IMR-90 (cell line): ENCODE measurements around the gene TXNL4B. TPM values are rescaled to one million over a fixed set of nuclear protein-coding genes. Genes with fewer than 3 reads are reported as not detected.

Experiments
- ATAC-seq: fragments of 200-7000 bp; cut with Tn5 transposase; 2 replicates; pipeline ENCODE4 v1.9.1; 2020; ENCODE audit warnings: low read depth, mild to moderate bottlenecking, moderate library complexity
- BruUV-seq: library from RNA; stranded (reverse); fragments of 400-500 nt; replicated peaks from 2 replicates; lab custom pipeline; 2021; lab: Mats Ljungman, UMichigan
- CTCF ChIA-PET: fragments of 300-600 bp; formaldehyde crosslinking; extraction: SDS; loops from one replicate; lab custom pipeline; 2021; ENCODE audit warnings: antibody characterized with exemption; lab: Yijun Ruan, JAX
- POLR2A ChIA-PET: fragments of 300-600 bp; sonication (Branson Sonifier 250); formaldehyde crosslinking; loops from one replicate; lab custom pipeline; 2022; ENCODE audit warnings: antibody characterized with exemption; ENCODE audit not compliant: unreplicated experiment; lab: Charles Lee
- DNase-seq: peaks from one replicate; pipeline ENCODE4 v3.0.0; 2013
- H2AFZ ChIP-seq: replicated peaks from 2 replicates; pipeline ENCODE3; 2013; ENCODE audit warnings: low read length, mild to moderate bottlenecking; ENCODE audit not compliant: poor library complexity
- H2AK5ac ChIP-seq: 2 replicates; pipeline ENCODE4 v1.6.1; 2013; ENCODE audit warnings: low read depth, low read length, inconsistent platforms
- H2AK9ac ChIP-seq: replicated peaks from 2 replicates; pipeline ENCODE3; 2013; ENCODE audit warnings: mild to moderate bottlenecking, low read depth, low read length, moderate library complexity; ENCODE audit not compliant: poor library complexity
- H2BK120ac ChIP-seq: 2 replicates; pipeline ENCODE4 v1.6.1; 2013; ENCODE audit warnings: low read depth, low read length, inconsistent platforms
- H2BK15ac ChIP-seq: 3 replicates; pipeline ENCODE4 v1.6.1; 2013; ENCODE audit warnings: low read depth, low read length, inconsistent platforms
- H2BK20ac ChIP-seq: 2 replicates; pipeline ENCODE4 v1.6.1; 2013; ENCODE audit warnings: low read depth, mild to moderate bottlenecking, inconsistent platforms, low read length, moderate library complexity
- H2BK5ac ChIP-seq: 2 replicates; pipeline ENCODE4 v1.6.1; 2013; ENCODE audit warnings: mild to moderate bottlenecking, low read depth, low read length, inconsistent platforms; ENCODE audit not compliant: poor library complexity, severe bottlenecking
- H3K14ac ChIP-seq: replicated peaks from 2 replicates; pipeline ENCODE4 v1.6.1; 2013; ENCODE audit warnings: low read depth, low read length, inconsistent platforms
- H3K18ac ChIP-seq: 2 replicates; pipeline ENCODE4 v1.6.1; 2013; ENCODE audit warnings: low read depth, low read length, control low read depth
- H3K23ac ChIP-seq: 2 replicates; pipeline ENCODE4 v1.6.1; 2013; ENCODE audit warnings: low read depth, low read length, inconsistent platforms
- H3K27ac ChIP-seq: 2 replicates; pipeline ENCODE4 v1.5.1; 2013; ENCODE audit warnings: mild to moderate bottlenecking, control low read depth, low read length; ENCODE audit not compliant: insufficient read depth
- H3K27me3 ChIP-seq: 2 replicates; pipeline ENCODE4 v1.6.1; 2013; ENCODE audit warnings: low read length; ENCODE audit not compliant: control insufficient read depth, insufficient read depth
- H3K36me3 ChIP-seq: 2 replicates; pipeline ENCODE4 v1.6.1; 2013; ENCODE audit warnings: low read length, mixed read lengths; ENCODE audit not compliant: control insufficient read depth, insufficient read depth
- H3K4ac ChIP-seq: 2 replicates; pipeline ENCODE4 v1.6.1; 2013; ENCODE audit warnings: low read depth, low read length, inconsistent platforms
- H3K4me1 ChIP-seq: 2 replicates; pipeline ENCODE4 v1.6.1; 2013; ENCODE audit warnings: low read length, mixed read lengths; ENCODE audit not compliant: control insufficient read depth, insufficient read depth
- H3K4me2 ChIP-seq: 2 replicates; pipeline ENCODE4 v1.6.1; 2013; ENCODE audit warnings: low read depth, mild to moderate bottlenecking, control low read depth, low read length, moderate library complexity
- H3K4me3 ChIP-seq: 2 replicates; pipeline ENCODE4 v1.5.1; 2013; ENCODE audit warnings: low read depth, mild to moderate bottlenecking, control low read depth, low read length, moderate library complexity; ENCODE audit not compliant: insufficient read depth
- H3K56ac ChIP-seq: 2 replicates; pipeline ENCODE4 v1.6.1; 2013; ENCODE audit warnings: low read length, inconsistent platforms; ENCODE audit not compliant: insufficient read depth; ENCODE audit errors: extremely low read depth
- H3K79me1 ChIP-seq, 2 experiments: 2 replicates each; pipeline ENCODE4 v1.6.1; 2013; ENCODE audit warnings: low read length in 2 of 2, inconsistent platforms in 1 of 2, low read depth in 1 of 2
- H3K9ac ChIP-seq: 2 replicates; pipeline ENCODE4 v1.6.1; 2013; ENCODE audit warnings: low read depth, low read length, control low read depth
- H3K9me1 ChIP-seq: 2 replicates; pipeline ENCODE4 v1.6.1; 2013; ENCODE audit warnings: low read length, inconsistent platforms; ENCODE audit not compliant: insufficient read depth
- H3K9me3 ChIP-seq: 2 replicates; pipeline ENCODE4 v1.6.1; 2013; ENCODE audit warnings: low read length; ENCODE audit not compliant: control insufficient read depth, insufficient read depth
- H4K20me1 ChIP-seq: 2 replicates; pipeline ENCODE4 v1.6.1; 2013; ENCODE audit warnings: low read length, inconsistent platforms; ENCODE audit not compliant: insufficient read depth
- H4K5ac ChIP-seq: 2 replicates; pipeline ENCODE4 v1.6.1; 2013; ENCODE audit warnings: mild to moderate bottlenecking, low read depth, low read length, control low read depth
- H4K8ac ChIP-seq, 2 experiments: 2 replicates each; pipeline ENCODE4 v1.6.1; 2013; ENCODE audit warnings: low read depth in 2 of 2, low read length in 2 of 2, control low read depth in 1 of 2, inconsistent platforms in 1 of 2
- H4K91ac ChIP-seq: 2 replicates; pipeline ENCODE4 v1.6.1; 2013; ENCODE audit warnings: low read depth, low read length, inconsistent platforms; ENCODE audit not compliant: insufficient read depth
- CHD1 ChIP-seq: IDR thresholded peaks from 2 replicates; pipeline ENCODE4 v1.6.1; 2012; ENCODE audit warnings: low read depth, low read length, improper control_type of control experiment
- FOS ChIP-seq: fragments of 150-350 bp; IDR thresholded peaks from 2 replicates; pipeline ENCODE4 v1.6.1; 2016; ENCODE audit warnings: low read depth, low read length
- MXI1 ChIP-seq: IDR thresholded peaks from 2 replicates; pipeline ENCODE4 v1.6.1; 2012; ENCODE audit warnings: low read depth, mild to moderate bottlenecking, low read length, moderate library complexity, borderline replicate concordance
- POLR2A ChIP-seq: IDR thresholded peaks from 2 replicates; pipeline ENCODE4 v1.6.1; 2012; ENCODE audit warnings: mild to moderate bottlenecking, low read depth, low read length
- RAD21 ChIP-seq: IDR thresholded peaks from 2 replicates; pipeline ENCODE4 v1.6.1; 2012; ENCODE audit warnings: low read length, improper control_type of control experiment
- RCOR1 ChIP-seq: IDR thresholded peaks from 2 replicates; pipeline ENCODE4 v1.6.1; 2012; ENCODE audit warnings: mild to moderate bottlenecking, low read length, improper control_type of control experiment; ENCODE audit not compliant: insufficient replicate concordance
- SMC3 ChIP-seq: fragments of 150-350 bp; IDR thresholded peaks from 2 replicates; pipeline ENCODE4 v1.6.1; 2016; ENCODE audit warnings: low read depth, mild to moderate bottlenecking, antibody characterized with exemption, low read length, moderate library complexity
- USF2 ChIP-seq: fragments of 150-350 bp; IDR thresholded peaks from 2 replicates; pipeline ENCODE4 v1.6.1; 2017; ENCODE audit warnings: mild to moderate bottlenecking, antibody characterized with exemption, low read length, low read depth
- WGBS, 2 experiments: methylation state at CpG; one replicate each; pipeline versions ENCODE4 v1.1.5 to v1.1.7; 2013; ENCODE audit warnings: missing lambda C conversion rate in 2 of 2; ENCODE audit not compliant: insufficient read length in 1 of 2; ENCODE audit errors: extremely low coverage in 2 of 2; 5-methylcytosine and 5-hydroxymethylcytosine counted together
- dilution Hi-C: fragments of 300-500 bp; cut with HindIII; formaldehyde crosslinking; loops from one replicate; pipeline ENCODE4 v1.14.3; 2018; ENCODE audit warnings: low sequenced_read_pairs; ENCODE audit not compliant: unreplicated experiment
- in situ Hi-C: fragments of 300-500 bp; cut with MboI; formaldehyde crosslinking; loops from 3 replicates; pipeline ENCODE4 v1.14.3; 2019; ENCODE audit warnings: low sequenced_read_pairs, inconsistent platforms, mixed read lengths
- intact Hi-C: fragments of 100-400 bp; cut with micrococcal nuclease; formaldehyde crosslinking; loops from 2 replicates; pipeline ENCODE4 v1.10.0; 2022
- polyA plus RNA-seq, 3 experiments: library from polyadenylated mRNA; depleted of rRNA; stranded (reverse); fragments of >200 nt; gene quantifications; 2 replicates each; pipeline ENCODE4 v1.2.3, GENCODE V29; 2012; ENCODE audit warnings: low replicate concordance in 1 of 3
- total RNA-seq: library from RNA; depleted of rRNA; stranded (reverse); fragments of >200 nt; gene quantifications from 2 replicates; pipeline ENCODE4 v1.2.3, GENCODE V29; 2012

Gene TXNL4B
- total and polyA plus RNA-seq, 2 of the 4 experiments (the other 2 are of a cell fraction), result 5.4 to 8.6 TPM

DNA sequence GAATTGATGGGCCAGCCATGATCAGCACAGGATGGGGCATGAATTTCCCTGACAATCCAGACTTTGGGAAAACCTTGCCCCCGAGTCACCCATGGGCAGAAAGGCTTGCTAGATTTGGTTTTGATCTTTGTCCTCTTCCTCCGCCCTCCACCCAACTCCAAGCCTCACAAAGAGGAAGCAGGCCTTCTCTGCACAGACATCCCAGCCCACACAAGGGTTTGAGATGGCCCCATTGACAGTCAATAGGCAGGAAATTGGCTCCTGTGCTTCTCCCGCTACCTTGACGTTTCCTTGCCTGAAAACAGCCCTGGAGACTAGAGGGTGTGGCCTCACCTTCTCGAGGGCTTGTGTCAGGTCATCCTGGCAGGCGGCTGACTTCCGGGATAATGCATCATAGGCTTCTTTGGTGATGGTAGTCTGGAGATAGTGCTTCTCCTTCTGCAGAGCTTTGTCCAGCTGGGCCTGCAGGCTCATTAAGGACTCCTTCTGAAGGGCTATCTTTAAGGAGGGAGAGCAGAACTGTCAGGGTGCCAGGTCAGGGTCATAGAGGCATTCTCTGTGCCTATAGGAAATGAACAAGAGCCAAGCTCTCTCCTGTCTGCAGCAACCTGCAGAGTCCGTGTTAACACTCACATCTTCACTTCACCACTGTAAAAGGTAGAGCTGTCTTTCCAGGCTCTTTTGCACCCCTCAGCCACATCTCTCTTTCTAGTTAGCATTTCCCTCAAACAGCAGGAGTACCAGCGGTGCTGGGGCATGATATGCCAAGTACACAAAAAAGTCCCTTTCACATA is 32.4 kb upstream of the TXNL4B start:
- Histone ChIP-seq H2AK9ac (no peak overlapping the region), H3K27ac (no peak overlapping the region), H3K9me1 (no peaks in the 10 kb centered on the region), H4K20me1 (0 out of 2 replicates have a peak, but pooled peaks cover 4% of the 10 kb centered on the region), H4K8ac (no peak overlapping the region), H4K91ac (no peak overlapping the region), H3K4ac (no peak overlapping the region), H2AK5ac (no peak overlapping the region), H3K27me3 (peaks cover 6% of the 10 kb centered on the region), H2BK15ac (no peak overlapping the region), H3K36me3 (no peaks in the 10 kb centered on the region), H3K9me3 (no peaks in the 10 kb centered on the region), H2BK5ac (no peak overlapping the region), H2BK120ac (no peak overlapping the region), H3K4me3 (no peak overlapping the region), H3K23ac (no peak overlapping the region), H3K14ac (no peak overlapping the region), H3K9ac (no peak overlapping the region), H3K4me2 (no peak overlapping the region), H3K18ac (no peak overlapping the region), H3K56ac (no peak overlapping the region), H3K79me1 (no peaks in the 10 kb centered on the region), H2AFZ (no peak overlapping the region), H3K4me1 (no peaks in the 10 kb centered on the region), H2BK20ac (no peak overlapping the region), H4K5ac (no peak overlapping the region)
- in situ Hi-C loops, result loop anchor here (10.0 kb wide), 1 partner anchor 339 kb away; no protein-coding TSS in a partner anchor
- DNase-seq (no peak), ATAC-seq (no peak)
- CTCF ChIA-PET, result interaction anchor here (1.5 to 1.9 kb wide), 2 partner anchors 8 to 341 kb away, joined by 5 to 8 read pairs; no protein-coding TSS in a partner anchor
- TF ChIP-seq MXI1 (no peak), FOS (no peak), RCOR1 (no peak), USF2 (no peak), RAD21 (no peak), SMC3 (no peak), CHD1 (no peak), POLR2A (no peak)
- no TSS peak for BruUV-seq
- POLR2A ChIA-PET, result no interaction called here
- dilution Hi-C loops, result no loop called here
- WGBS, 2 experiments, result 60% methylated on average over 2 of the region's 9 CpGs; no CpG with 5 or more reads in 1 of the 2 experiments
- intact Hi-C loops, result loop anchor here (1.0 to 10.0 kb wide), 8 partner anchors 111 to 1909 kb away; no protein-coding TSS in a partner anchor
